Hepatocyte (in vitro differentiated cells): Measurements from ENCODE around the gene ARHGAP20. TPM values are rescaled to one million over a fixed set of nuclear protein-coding genes. Genes with fewer than 3 reads are reported as not detected.

Experiments
- DNase-seq: peaks from one replicate; pipeline ENCODE4 v3.0.0-alpha.2; 2016; ENCODE audit warnings: low spot score
- H2AFZ ChIP-seq: fragments of 200-600 bp; sonication (generic); 2 replicates; pipeline ENCODE4 v1.6.0; 2016; ENCODE audit warnings: antibody characterized with exemption, mild to moderate bottlenecking
- H3K27ac ChIP-seq: fragments of 200-600 bp; sonication (generic); 2 replicates; pipeline ENCODE4 v1.5.1; 2016; ENCODE audit warnings: mild to moderate bottlenecking
- H3K27me3 ChIP-seq: fragments of 200-600 bp; sonication (generic); 2 replicates; pipeline ENCODE4 v1.6.1; 2016
- H3K36me3 ChIP-seq: fragments of 200-600 bp; sonication (generic); replicated peaks from 2 replicates; pipeline ENCODE4 v1.5.1; 2016; ENCODE audit warnings: low read depth; ENCODE audit not compliant: insufficient read depth
- H3K4me1 ChIP-seq: fragments of 200-600 bp; sonication (generic); 2 replicates; pipeline ENCODE4 v1.5.1; 2016; ENCODE audit warnings: mild to moderate bottlenecking, moderate library complexity; ENCODE audit not compliant: insufficient read depth
- H3K4me2 ChIP-seq: fragments of 200-600 bp; sonication (generic); 2 replicates; pipeline ENCODE4 v1.6.0; 2016
- H3K4me3 ChIP-seq: fragments of 200-600 bp; sonication (generic); 2 replicates; pipeline ENCODE4 v1.5.1; 2016; ENCODE audit warnings: mild to moderate bottlenecking
- H3K79me2 ChIP-seq: fragments of 200-600 bp; sonication (generic); 2 replicates; pipeline ENCODE4 v1.6.0; 2017; ENCODE audit warnings: mild to moderate bottlenecking
- H3K9me2 ChIP-seq: fragments of 200-600 bp; sonication (generic); replicated peaks from 2 replicates; pipeline ENCODE4 v1.6.0; 2017; ENCODE audit warnings: mild to moderate bottlenecking; ENCODE audit not compliant: insufficient read depth
- H3K9me3 ChIP-seq: fragments of 200-600 bp; sonication (generic); 2 replicates; pipeline ENCODE4 v1.5.1; 2016; ENCODE audit warnings: low read depth, mild to moderate bottlenecking
- H4K20me1 ChIP-seq: fragments of 200-600 bp; sonication (generic); 2 replicates; pipeline ENCODE4 v1.6.0; 2016; ENCODE audit warnings: mild to moderate bottlenecking; ENCODE audit not compliant: insufficient read depth, poor library complexity, severe bottlenecking
- EZH2 ChIP-seq: fragments of 200-600 bp; sonication (generic); IDR thresholded peaks from 2 replicates; pipeline ENCODE4 v1.6.1; 2016; ENCODE audit warnings: antibody characterized with exemption, mild to moderate bottlenecking, borderline replicate concordance
- EZH2phosphoT487 ChIP-seq: fragments of 200-600 bp; sonication (generic); IDR thresholded peaks from one replicate; pipeline ENCODE4 v1.6.1; 2018; ENCODE audit warnings: antibody characterized with exemption, mild to moderate bottlenecking, low read depth, moderate library complexity; ENCODE audit not compliant: unreplicated experiment, severe bottlenecking
- WGBS: methylation state at CpG from one replicate; pipeline ENCODE4 v1.1.6; 2016; ENCODE audit warnings: low lambda C conversion rate; ENCODE audit errors: missing lambda C conversion rate; 5-methylcytosine and 5-hydroxymethylcytosine counted together
- polyA plus RNA-seq: library from polyadenylated mRNA; unstranded; fragments of >200 nt; fragmentation: Nextera tagmentation; extraction: Ambion mirVana; gene quantifications from 2 replicates; pipeline ENCODE4 v1.2.1, GENCODE V29; 2016
- total RNA-seq: library from RNA; depleted of rRNA; stranded (reverse); fragments of >200 nt; gene quantifications from 2 replicates; pipeline ENCODE4 v1.2.3, GENCODE V29; 2014
- TF ChIP-seq, protein P1 (sequence below): fragments of 200-600 bp; sonication (generic); IDR thresholded peaks from 2 replicates; pipeline ENCODE4 v1.5.1; 2016; ENCODE audit warnings: antibody characterized with exemption, mild to moderate bottlenecking; ENCODE audit not compliant: poor library complexity

The ARHGAP20 gene
- total and polyA plus RNA-seq, 2 experiments from 2014 or later: 0.79 to 2.6 TPM

DNA sequence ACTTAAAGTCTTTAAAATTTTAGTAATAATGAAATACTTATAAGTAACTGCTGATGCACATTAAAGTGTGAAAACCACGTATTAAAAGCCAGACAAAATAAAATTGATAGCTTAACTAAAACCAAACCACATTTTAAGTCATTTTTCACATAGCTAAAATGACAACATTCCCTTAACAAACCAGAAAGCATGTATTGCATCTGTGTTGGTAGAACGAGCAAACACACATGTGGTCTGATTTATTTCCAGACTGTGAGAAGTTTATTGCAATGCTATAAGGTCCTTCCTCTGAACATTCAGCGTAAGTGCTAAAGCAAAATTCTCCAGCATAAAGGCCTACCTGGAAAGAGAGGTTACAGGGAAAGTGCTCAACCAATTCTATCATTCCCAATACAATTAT lies 57.8 kb downstream of the ARHGAP20 start:
- no peaks in the 10 kb centered on the region for H3K4me1 ChIP-seq
- no peaks in the 10 kb centered on the region for H4K20me1 ChIP-seq
- H3K27me3 ChIP-seq: no peaks in the 10 kb centered on the region
- 71% methylated on average over 3 of the region's 3 CpGs for WGBS
- H3K4me3 ChIP-seq: no peak overlapping the region
- no peak overlapping the region for H2AFZ ChIP-seq
- no peaks in the 10 kb centered on the region for H3K36me3 ChIP-seq
- H3K9me3 ChIP-seq: no peaks in the 10 kb centered on the region
- no peaks in the 10 kb centered on the region for H3K9me2 ChIP-seq
- H3K27ac ChIP-seq: no peak overlapping the region
- no peak for DNase-seq
- no peak for TF ChIP-seq EZH2phosphoT487
- TF ChIP-seq, protein P1, sequence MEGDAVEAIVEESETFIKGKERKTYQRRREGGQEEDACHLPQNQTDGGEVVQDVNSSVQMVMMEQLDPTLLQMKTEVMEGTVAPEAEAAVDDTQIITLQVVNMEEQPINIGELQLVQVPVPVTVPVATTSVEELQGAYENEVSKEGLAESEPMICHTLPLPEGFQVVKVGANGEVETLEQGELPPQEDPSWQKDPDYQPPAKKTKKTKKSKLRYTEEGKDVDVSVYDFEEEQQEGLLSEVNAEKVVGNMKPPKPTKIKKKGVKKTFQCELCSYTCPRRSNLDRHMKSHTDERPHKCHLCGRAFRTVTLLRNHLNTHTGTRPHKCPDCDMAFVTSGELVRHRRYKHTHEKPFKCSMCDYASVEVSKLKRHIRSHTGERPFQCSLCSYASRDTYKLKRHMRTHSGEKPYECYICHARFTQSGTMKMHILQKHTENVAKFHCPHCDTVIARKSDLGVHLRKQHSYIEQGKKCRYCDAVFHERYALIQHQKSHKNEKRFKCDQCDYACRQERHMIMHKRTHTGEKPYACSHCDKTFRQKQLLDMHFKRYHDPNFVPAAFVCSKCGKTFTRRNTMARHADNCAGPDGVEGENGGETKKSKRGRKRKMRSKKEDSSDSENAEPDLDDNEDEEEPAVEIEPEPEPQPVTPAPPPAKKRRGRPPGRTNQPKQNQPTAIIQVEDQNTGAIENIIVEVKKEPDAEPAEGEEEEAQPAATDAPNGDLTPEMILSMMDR: no peak
- no peak for TF ChIP-seq EZH2
- H3K79me2 ChIP-seq: no peaks in the 10 kb centered on the region
- H3K4me2 ChIP-seq: no peak overlapping the region

DNA sequence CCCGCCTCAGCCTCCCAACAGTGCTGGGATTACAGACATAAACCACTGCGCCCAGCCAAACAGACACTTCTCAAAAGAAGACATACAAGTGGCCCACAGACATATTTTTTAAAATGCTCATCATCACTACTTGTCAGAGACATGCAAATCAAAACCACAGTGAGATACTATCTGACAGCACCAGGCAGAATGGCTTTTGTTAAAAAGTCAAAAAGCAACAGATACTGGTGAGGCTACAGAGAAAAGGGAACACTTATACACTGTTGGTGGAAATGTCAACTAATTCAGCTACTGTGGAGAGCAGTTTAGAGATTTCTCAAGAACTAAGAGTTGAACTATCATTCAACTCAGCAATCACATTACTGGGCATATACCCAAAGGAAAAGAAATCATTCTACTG lies 67.0 kb downstream of the ARHGAP20 start:
- peaks cover 5% of the 10 kb centered on the region for H4K20me1 ChIP-seq
- no peak overlapping the region for H2AFZ ChIP-seq
- H3K4me1 ChIP-seq: no peaks in the 10 kb centered on the region
- H3K4me3 ChIP-seq: no peak overlapping the region
- H3K79me2 ChIP-seq: no peaks in the 10 kb centered on the region
- H3K27me3 ChIP-seq: no peaks in the 10 kb centered on the region
- no peaks in the 10 kb centered on the region for H3K9me2 ChIP-seq
- DNase-seq: no peak
- H3K4me2 ChIP-seq: no peak overlapping the region
- H3K9me3 ChIP-seq: no peaks in the 10 kb centered on the region
- 92% methylated on average over 2 of the region's 2 CpGs for WGBS
- no peaks in the 10 kb centered on the region for H3K36me3 ChIP-seq
- H3K27ac ChIP-seq: no peak overlapping the region
- TF ChIP-seq EZH2phosphoT487 (no peak), EZH2 (no peak)
- TF ChIP-seq, protein P1: no peak

DNA sequence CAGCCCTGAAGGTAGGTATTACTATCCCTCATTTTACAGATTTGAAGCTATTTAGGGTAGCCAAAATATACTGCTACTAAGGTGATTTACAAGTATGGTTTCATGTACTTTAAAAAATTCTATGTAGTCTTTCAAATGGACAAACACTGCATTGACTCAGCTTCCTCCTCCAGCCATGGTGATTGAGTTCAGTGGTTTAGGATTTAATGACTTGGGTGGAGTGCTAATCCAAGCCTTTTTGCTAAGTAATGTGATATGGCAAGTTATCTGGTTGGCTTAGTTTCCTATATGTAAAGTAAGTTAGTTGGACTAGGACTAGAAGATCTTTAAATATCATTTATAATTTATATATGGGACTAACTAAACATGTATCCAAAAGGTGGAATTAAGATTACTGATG lies 77.9 kb downstream of the ARHGAP20 start:
- DNase-seq: no peak

DNA sequence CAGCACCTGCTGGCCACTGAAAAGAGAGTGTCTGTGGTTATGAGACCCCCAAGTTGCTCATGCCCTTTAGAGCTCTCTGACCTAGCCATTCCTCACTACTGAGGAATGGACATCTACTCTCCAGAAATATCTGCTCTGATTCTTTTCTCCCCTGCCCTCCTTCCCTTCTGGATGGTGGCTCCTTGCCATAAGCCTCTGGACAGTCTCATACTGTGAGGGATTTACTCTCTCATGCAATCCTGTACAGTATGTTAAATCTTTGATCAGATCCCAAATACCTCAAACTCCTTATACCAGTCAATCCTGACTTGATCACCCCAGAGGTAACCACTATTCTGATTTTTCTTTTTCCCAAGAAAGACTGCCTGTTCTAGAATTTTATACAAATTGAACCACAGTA lies 80.7 kb downstream of the ARHGAP20 start:
- Histone ChIP-seq H3K4me2 (no peak overlapping the region), H3K9me2 (no peaks in the 10 kb centered on the region), H3K4me1 (no peaks in the 10 kb centered on the region), H4K20me1 (no peaks in the 10 kb centered on the region), H3K79me2 (no peaks in the 10 kb centered on the region), H3K27ac (no peak overlapping the region), H3K4me3 (no peak overlapping the region), H3K27me3 (no peaks in the 10 kb centered on the region), H2AFZ (no peak overlapping the region), H3K36me3 (no peaks in the 10 kb centered on the region), H3K9me3 (no peaks in the 10 kb centered on the region)
- DNase-seq: no peak
- TF ChIP-seq EZH2 (no peak), EZH2phosphoT487 (no peak)
- TF ChIP-seq, protein P1: no peak

More for the DNA sequence above, 77.9 kb downstream of the ARHGAP20 start:
- H3K36me3 ChIP-seq: no peaks in the 10 kb centered on the region
- TF ChIP-seq EZH2phosphoT487 (no peak), EZH2 (no peak)
- TF ChIP-seq, protein P1: no peak
- no peaks in the 10 kb centered on the region for H3K27me3 ChIP-seq
- H3K4me1 ChIP-seq: no peaks in the 10 kb centered on the region
- H4K20me1 ChIP-seq: no peaks in the 10 kb centered on the region
- no peaks in the 10 kb centered on the region for H3K9me3 ChIP-seq
- H3K4me2 ChIP-seq: no peak overlapping the region
- no peaks in the 10 kb centered on the region for H3K79me2 ChIP-seq
- no peaks in the 10 kb centered on the region for H3K9me2 ChIP-seq
- H3K4me3 ChIP-seq: no peak overlapping the region
- no peak overlapping the region for H2AFZ ChIP-seq
- H3K27ac ChIP-seq: no peak overlapping the region
